ENCODE data around the gene PDCD1LG2.
"Not testable (repeated sequence)": the region's sequence is repeated elsewhere in the genome, so short reads cannot be mapped to it uniquely, and the experiment has no call there.

PDCD1LG2 gene

GRCh38 chr9:5571629-5572232, 61.4 kb downstream of the PDCD1LG2 start:
- no peak for DNase-seq

GRCh38 chr9:5574097-5574496, 63.8 kb downstream of the PDCD1LG2 start:
- no peak for DNase-seq

GRCh38 chr9:5575000-5575399, 64.7 kb downstream of the PDCD1LG2 start:
- no peak for DNase-seq

GRCh38 chr9:5577225-5577624, 66.9 kb downstream of the PDCD1LG2 start:
- DNase-seq, result no peak

DNA sequence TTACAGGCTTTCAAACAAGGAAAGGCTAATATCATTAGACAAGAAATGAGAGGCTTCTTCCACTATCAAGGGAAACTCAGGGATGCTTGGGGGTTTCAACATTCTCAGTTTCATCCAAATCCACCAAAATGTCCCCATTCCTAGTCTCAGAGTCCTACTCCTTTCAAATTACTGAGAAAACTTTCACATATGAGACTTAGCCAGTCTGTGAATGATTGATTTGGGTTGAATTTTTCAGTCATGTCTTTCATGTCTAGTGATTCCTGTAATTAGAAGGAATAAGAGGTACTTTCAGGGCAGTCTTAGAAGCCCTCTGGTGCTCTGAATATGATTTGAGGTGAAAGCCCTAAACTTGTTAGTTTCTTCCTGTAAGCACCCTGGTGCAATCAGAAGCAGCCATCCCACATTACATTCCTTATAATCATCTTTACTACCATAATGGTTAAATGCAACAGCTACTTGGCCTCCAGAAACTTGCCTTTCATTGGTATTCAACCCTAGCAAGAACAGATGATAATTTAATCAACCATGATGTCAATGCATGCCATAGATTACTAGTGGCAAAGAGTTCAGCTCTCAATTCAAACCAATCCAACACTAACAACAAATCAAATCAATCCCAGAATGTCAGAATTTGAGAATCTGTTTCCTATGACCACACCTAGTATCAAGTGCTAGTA, 67.8 kb downstream of the PDCD1LG2 start:
- DNase-seq, result no peak

GRCh38 chr9:5578698-5579085, 68.4 kb downstream of the PDCD1LG2 start:
- no peak for DNase-seq

DNA sequence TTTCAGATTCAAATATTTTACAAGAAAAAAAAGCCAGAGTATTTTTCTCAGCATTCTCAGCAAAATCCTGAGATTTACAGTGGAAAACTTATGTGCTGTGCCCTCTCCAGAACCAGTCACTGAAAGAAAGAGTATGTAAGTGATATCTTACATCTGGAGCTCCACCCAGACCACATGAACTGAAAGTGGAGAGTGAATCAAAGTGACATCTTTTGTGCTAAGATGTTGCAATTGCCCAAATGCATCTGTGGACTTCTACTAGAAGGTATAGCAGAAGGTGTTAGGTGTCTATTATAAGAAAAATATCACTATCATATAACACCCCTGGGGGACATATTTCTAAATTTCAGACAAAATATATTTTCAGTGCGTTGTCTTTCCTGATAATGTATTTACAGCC, 69.5 kb downstream of the PDCD1LG2 start:
- DNase-seq, result no peak

DNA sequence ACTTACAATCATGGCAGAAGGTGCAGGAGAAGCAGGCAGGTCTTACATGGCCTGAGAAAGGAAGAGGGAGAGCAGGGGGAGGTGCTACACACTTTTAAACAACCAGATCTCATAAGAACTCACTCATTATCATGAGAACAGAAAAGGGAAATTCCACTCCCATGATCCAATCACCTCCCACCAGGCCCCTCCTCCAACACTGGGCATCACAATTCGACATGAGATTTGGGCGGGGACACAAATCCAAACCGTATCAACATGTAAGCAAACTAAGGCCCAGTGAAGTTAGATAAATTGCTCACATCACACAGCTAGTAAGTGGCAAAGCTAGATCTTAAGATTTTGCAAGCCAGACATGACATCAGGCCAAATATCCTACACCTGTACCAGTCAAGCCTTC, 70.3 kb downstream of the PDCD1LG2 start:
- DNase-seq, result no peak

DNA sequence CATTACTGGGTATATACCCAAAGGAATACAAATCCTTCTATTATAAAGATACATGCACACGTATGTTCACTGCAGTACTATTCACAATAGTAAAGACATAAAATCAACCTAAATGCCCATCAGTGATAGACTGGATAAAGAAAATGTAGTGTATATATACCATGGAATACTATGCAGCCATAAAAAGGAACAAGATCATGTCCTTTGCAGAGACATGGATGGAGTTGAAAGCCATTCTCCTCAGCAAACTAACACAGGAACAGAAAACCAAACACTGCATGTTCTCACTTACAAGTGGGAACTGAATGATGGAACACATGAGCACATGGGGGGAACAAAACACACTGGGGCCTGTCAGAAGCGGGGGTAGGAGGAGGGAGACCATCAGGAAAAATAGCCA, 71.4 kb downstream of the PDCD1LG2 start:
- DNase-seq, result not testable (repeated sequence)

- no peak for DNase-seq
Measured at GRCh38 chr9:5582835-5583195, 72.5 kb downstream of the PDCD1LG2 start.

- DNase-seq, result no peak
Measured at GRCh38 chr9:5586391-5586802, 76.1 kb downstream of the PDCD1LG2 start.

- DNase-seq, result peak; percentile 16
Measured at GRCh38 chr9:5587024-5587423, 76.7 kb downstream of the PDCD1LG2 start.

DNA sequence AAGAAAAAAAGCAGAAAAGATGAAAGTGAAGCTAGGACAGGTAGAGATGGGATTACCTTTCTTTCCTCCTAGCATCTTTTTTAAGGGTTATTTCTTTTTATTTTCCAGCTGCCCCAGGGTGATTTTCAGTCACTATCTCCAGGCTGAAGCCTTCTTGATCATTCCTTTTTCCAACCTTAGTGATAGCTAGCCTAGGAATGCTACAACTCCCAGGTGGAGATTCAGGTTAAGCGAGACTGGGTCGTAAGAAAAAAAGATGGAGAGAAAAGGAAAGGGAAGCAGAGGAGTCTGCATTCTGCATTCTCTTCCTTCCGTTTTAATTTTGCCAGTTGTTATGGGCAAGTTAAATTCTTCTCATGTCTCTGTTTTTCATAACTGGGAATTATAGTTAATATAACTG, 81.9 kb downstream of the PDCD1LG2 start:
- no peak for DNase-seq

GRCh38 chr9:5592904-5593303, 82.6 kb downstream of the PDCD1LG2 start:
- no peak for DNase-seq

GRCh38 chr9:5593904-5594303, 83.6 kb downstream of the PDCD1LG2 start:
- DNase-seq, result no peak

- no peak for DNase-seq
Measured at GRCh38 chr9:5596173-5596572, 85.8 kb downstream of the PDCD1LG2 start.

GRCh38 chr9:5608298-5609225, 98.2 kb downstream of the PDCD1LG2 start:
- no peak for DNase-seq

DNA sequence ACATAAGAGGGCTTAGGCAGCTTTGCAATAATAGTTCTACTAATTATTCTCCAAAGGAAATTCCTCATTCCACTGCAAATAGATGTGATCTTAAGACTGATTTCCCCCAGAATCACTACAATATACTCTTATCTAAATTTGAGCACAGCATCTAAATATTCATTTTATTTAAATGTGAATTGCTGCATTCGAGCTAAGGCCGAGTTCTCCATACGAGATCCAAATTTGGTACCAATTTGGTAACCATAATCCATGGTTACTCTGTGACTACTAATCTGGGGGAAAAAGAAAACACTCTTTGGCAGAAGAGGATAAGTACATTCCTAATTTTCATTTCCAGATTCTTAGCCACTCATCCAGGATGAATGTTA, 98.9 kb downstream of the PDCD1LG2 start:
- DNase-seq, result no peak

GRCh38 chr9:5610491-5610890, 100.2 kb downstream of the PDCD1LG2 start:
- DNase-seq, result no peak

- DNase-seq, result no peak
Measured at GRCh38 chr9:5611321-5612184, 101.2 kb downstream of the PDCD1LG2 start.

- no peak for DNase-seq
Measured at GRCh38 chr9:5612185-5612530, 101.8 kb downstream of the PDCD1LG2 start.

GRCh38 chr9:5614192-5614591, 103.9 kb downstream of the PDCD1LG2 start:
- no peak for DNase-seq

DNA sequence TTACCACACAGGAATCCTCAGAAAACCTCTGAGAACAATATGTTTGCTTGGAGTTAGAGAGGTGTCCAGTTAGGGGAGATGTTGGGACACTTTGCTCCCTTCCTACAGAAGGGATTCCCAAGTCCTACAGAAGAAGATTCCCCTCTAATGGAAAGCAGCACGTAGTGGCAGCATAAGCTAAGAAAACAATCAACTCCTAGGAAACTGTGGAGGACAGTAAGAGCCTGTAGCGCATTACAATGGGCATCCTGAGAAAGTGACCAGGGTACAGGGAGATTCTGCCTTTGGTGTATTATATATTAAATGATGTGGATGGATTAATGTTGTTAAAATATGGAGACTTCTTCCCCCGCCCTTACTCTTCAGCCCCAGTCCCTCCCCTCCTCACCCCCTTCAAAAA, 104.7 kb downstream of the PDCD1LG2 start:
- DNase-seq, result no peak

All from stimulated activated CD4-positive, alpha-beta T cell treated with anti-CD3 and anti-CD28 coated beads, Interleukin-12 subunit alpha, Interleukin-12 subunit beta, amount 100 ng/mL, for 4 hours (primary cell).